Transverse colon (tissue), 4 donors: Measurements from ENCODE around the gene GRIPAP1. TPM values are rescaled to one million over a fixed set of nuclear protein-coding genes. Genes with fewer than 3 reads are reported as not detected.

Experiments
- DNase-seq: peaks from one replicate; pipeline ENCODE4 v3.0.0-alpha.2; 2019
- H3K27ac ChIP-seq, 4 donors: fragments of 200-600 bp; sonication (generic); 2 replicates each; pipeline ENCODE4 v1.5.1; 2016 to 2018; ENCODE audit warnings: inconsistent platforms in 4 of 4
- H3K27me3 ChIP-seq: fragments of 200-600 bp; sonication (generic); 2 replicates; pipeline ENCODE4 v1.5.1; 2017; ENCODE audit warnings: inconsistent platforms
- H3K36me3 ChIP-seq, 4 donors: fragments of 200-600 bp; sonication (generic); 2 replicates each; pipeline ENCODE4 v1.5.1; 2017 to 2019; ENCODE audit warnings: inconsistent platforms in 4 of 4
- H3K4me1 ChIP-seq, 4 donors: fragments of 200-600 bp; sonication (generic); 2 replicates each; pipeline ENCODE4 v1.5.1; 2017 to 2020; ENCODE audit warnings: inconsistent platforms in 4 of 4
- H3K4me3 ChIP-seq, 4 donors: fragments of 200-600 bp; sonication (generic); 1 replicate in 1 of 4; 2 replicates in 3 of 4; pipeline versions ENCODE4 v1.5.1 to v1.6.1; 2017 to 2019; ENCODE audit warnings: inconsistent platforms in 4 of 4
- H3K9me3 ChIP-seq, 2 donors: fragments of 200-600 bp; sonication (generic); 2 replicates each; pipeline ENCODE4 v1.5.1; 2017 to 2019; ENCODE audit warnings: inconsistent platforms in 2 of 2
- CTCF ChIP-seq, 5 experiments: fragments of 200-600 bp in 3 of 5; fragments of 450-650 bp in 2 of 5; sonication (generic) in 3 of 5; IDR thresholded peaks; 1 replicate in 2 of 5; 2 replicates in 3 of 5; pipeline ENCODE4 v1.5.1; 2016 to 2017; ENCODE audit warnings: antibody characterized with exemption in 5 of 5, inconsistent platforms in 3 of 5, mild to moderate bottlenecking in 2 of 5, moderate library complexity in 1 of 5
- EP300 ChIP-seq: sonication (generic); formaldehyde crosslinking; IDR thresholded peaks from one replicate; pipeline ENCODE4 v1.6.1; 2017; ENCODE audit warnings: antibody characterized with exemption, low read depth
- POLR2A ChIP-seq: fragments of 450-650 bp; IDR thresholded peaks from one replicate; pipeline ENCODE4 v1.6.1; 2016; ENCODE audit warnings: antibody characterized with exemption, mild to moderate bottlenecking, moderate library complexity
- POLR2AphosphoS5 ChIP-seq, 3 donors: sonication (generic); formaldehyde crosslinking; IDR thresholded peaks; one replicate each; pipeline ENCODE4 v1.6.1; 2016; ENCODE audit warnings: antibody characterized with exemption in 3 of 3
- WGBS, 2 donors: methylation state at CpG; one replicate each; pipeline ENCODE4 v1.1.5; 2018; ENCODE audit warnings: low coverage in 1 of 2; 5-methylcytosine and 5-hydroxymethylcytosine counted together
- in situ Hi-C, 4 donors: fragments of 200-750 bp; cut with MboI; loops; one replicate each; pipeline versions ENCODE4 v1.15.0 to v1.15.1; 2017; ENCODE audit warnings: low sequenced_read_pairs in 3 of 4, low pct_ligation_motif_present in 1 of 4, low pct_unique_long_range_greater_than_20kb in 1 of 4
- intact Hi-C: fragments of 100-400 bp; cut with DNase I; formaldehyde crosslinking; loops from one replicate; pipeline ENCODE4 v1.15.1; 2023; ENCODE audit warnings: low total_unique reads
- total RNA-seq, 4 donors: library from RNA; depleted of rRNA; stranded (reverse); fragments of >200 nt; gene quantifications; one replicate each; pipeline ENCODE4 v1.1.0, GENCODE V29; 2016

GRIPAP1 gene
- total RNA-seq, 4 donors from 2014 or later: 34.8 to 102 (median 52.9) TPM

GRCh38 chrX:48940404-48940955, 61.6 kb downstream of the GRIPAP1 start:
- in situ Hi-C loops (no loop called here), intact Hi-C loops (no loop called here)
- Histone ChIP-seq H3K4me3 (no peak overlapping the region), H3K4me1 (peaks cover 0 to 27% (median 1%) of the 10 kb centered on the region in 4 donors), H3K9me3 (no peaks in the 10 kb centered on the region), H3K27ac (peak overlapping the region; percentile 24 to 72 (median 58)), H3K27me3 (no peaks in the 10 kb centered on the region), H3K36me3 (no peaks in the 10 kb centered on the region)
- no peak for DNase-seq
- TF ChIP-seq EP300 (no peak), POLR2AphosphoS5 (IDR thresholded peaks at IDR 0.05) (no peak), CTCF (IDR thresholded peaks at IDR 0.05) (no peak), POLR2A (no peak)
- WGBS, 2 donors: 83% methylated on average over 2 of the region's 2 CpGs; no CpG with 5 or more reads in 1 of the 2 donors

- Histone ChIP-seq H3K4me3 (no peak overlapping the region), H3K36me3 (no peaks in the 10 kb centered on the region), H3K4me1 (peaks cover 0 to 26% (median 1%) of the 10 kb centered on the region in 4 donors), H3K27ac (peak overlapping the region; percentile 24 to 72 (median 58)), H3K9me3 (no peaks in the 10 kb centered on the region), H3K27me3 (no peaks in the 10 kb centered on the region)
- intact Hi-C loops: no loop called here
- in situ Hi-C loops: no loop called here
- 65% methylated on average over 3 of the region's 3 CpGs; no CpG with 5 or more reads in 1 of the 2 donors for WGBS, 2 donors
- peak; percentile 33 for DNase-seq
- TF ChIP-seq POLR2AphosphoS5 (IDR thresholded peaks at IDR 0.05): peak in 1 of 3 donors; percentile 32
- TF ChIP-seq POLR2A: no peak
Observed at GRCh38 chrX:48939524-48940228, 62.4 kb downstream of the GRIPAP1 start.

GRCh38 chrX:48938721-48939425, 63.2 kb downstream of the GRIPAP1 start:
- H3K36me3 ChIP-seq: no peaks in the 10 kb centered on the region
- no peaks in the 10 kb centered on the region for H3K9me3 ChIP-seq
- peak overlapping the region; percentile 13 to 72 (median 58) for H3K27ac ChIP-seq
- H3K27me3 ChIP-seq: no peaks in the 10 kb centered on the region
- TF ChIP-seq POLR2AphosphoS5 (IDR thresholded peaks at IDR 0.05) (peak in 1 of 3 donors; percentile 33), POLR2A (no peak)
- in situ Hi-C loops (no loop called here), intact Hi-C loops (no loop called here)
- H3K4me1 ChIP-seq: peaks cover 0 to 26% (median 1%) of the 10 kb centered on the region in 4 donors
- DNase-seq: peak; percentile 69
- 50 to 60% methylated on average over 1 of the region's 1 CpG for WGBS, 2 donors
- no peak overlapping the region for H3K4me3 ChIP-seq

- DNase-seq: peak; percentile 84
- Histone ChIP-seq H3K27me3 (no peaks in the 10 kb centered on the region), H3K27ac (peak overlapping the region; percentile 58 to 72 (median 60)), H3K36me3 (no peaks in the 10 kb centered on the region), H3K9me3 (no peaks in the 10 kb centered on the region), H3K4me1 (peaks cover 0 to 26% (median 1%) of the 10 kb centered on the region in 4 donors), H3K4me3 (no peak overlapping the region)
- TF ChIP-seq POLR2AphosphoS5 (IDR thresholded peaks at IDR 0.05) (peak in 2 of 3 donors; percentile 13 to 40), EP300 (no peak)
- 35% methylated on average over 9 of the region's 9 CpGs; no CpG with 5 or more reads in 1 of the 2 donors for WGBS, 2 donors
- intact Hi-C loops: no loop called here
- in situ Hi-C loops: no loop called here
Observed at GRCh38 chrX:48937054-48937907, 64.8 kb downstream of the GRIPAP1 start.

- H3K36me3 ChIP-seq: no peaks in the 10 kb centered on the region
- H3K4me1 ChIP-seq: peaks cover 0 to 23% (median 1%) of the 10 kb centered on the region in 4 donors
- peak overlapping the region; percentile 24 to 58 (median 55) for H3K27ac ChIP-seq
- intact Hi-C loops (no loop called here), in situ Hi-C loops (no loop called here)
- H3K27me3 ChIP-seq: no peaks in the 10 kb centered on the region
- no peaks in the 10 kb centered on the region for H3K9me3 ChIP-seq
- no peak overlapping the region for H3K4me3 ChIP-seq
- 94% methylated on average over 8 of the region's 8 CpGs; no CpG with 5 or more reads in 1 of the 2 donors for WGBS, 2 donors
- TF ChIP-seq EP300 (no peak), POLR2AphosphoS5 (IDR thresholded peaks at IDR 0.05) (no peak), CTCF (IDR thresholded peaks at IDR 0.05) (no peak), POLR2A (no peak)
- no peak for DNase-seq
Observed at GRCh38 chrX:48936429-48937053, 65.5 kb downstream of the GRIPAP1 start.
